Glutamatergic neuron (in vitro differentiated cells): ENCODE results near the gene FGFRL1. TPM values are rescaled to one million over a fixed set of nuclear protein-coding genes. Genes with fewer than 3 reads are reported as not detected.

Source experiments
- DNase-seq: peaks from one replicate; pipeline ENCODE4 v3.0.0; 2022
- H3K27ac Mint-ChIP-seq: one replicate; pipeline ENCODE4 v1.8.0; 2020; ENCODE audit warnings: mild to moderate bottlenecking, mixed read lengths, inconsistent platforms; ENCODE audit not compliant: unreplicated experiment
- H3K27me3 Mint-ChIP-seq: one replicate; pipeline ENCODE4 v1.8.0; 2020; ENCODE audit warnings: mild to moderate bottlenecking, moderate library complexity, mixed read lengths, inconsistent platforms; ENCODE audit not compliant: unreplicated experiment
- H3K36me3 Mint-ChIP-seq: one replicate; pipeline ENCODE4 v1.8.0; 2020; ENCODE audit warnings: mild to moderate bottlenecking, mixed read lengths, inconsistent platforms; ENCODE audit not compliant: unreplicated experiment
- H3K4me1 Mint-ChIP-seq: one replicate; pipeline ENCODE4 v1.8.0; 2020; ENCODE audit warnings: mild to moderate bottlenecking, low read depth, mixed read lengths, inconsistent platforms; ENCODE audit not compliant: unreplicated experiment
- H3K4me3 Mint-ChIP-seq: one replicate; pipeline ENCODE4 v1.8.0; 2020; ENCODE audit warnings: mild to moderate bottlenecking, mixed read lengths, inconsistent platforms; ENCODE audit not compliant: unreplicated experiment
- H3K9me3 Mint-ChIP-seq: one replicate; pipeline ENCODE4 v1.8.0; 2020; ENCODE audit warnings: mild to moderate bottlenecking, moderate library complexity, mixed read lengths, inconsistent platforms; ENCODE audit not compliant: unreplicated experiment
- CTCF ChIP-seq: fragments of 200-600 bp; sonication (generic); IDR thresholded peaks from one replicate; pipeline ENCODE4 v1.5.0; 2021; ENCODE audit not compliant: partially characterized antibody, unreplicated experiment
- total RNA-seq: library from RNA; stranded (reverse); fragmentation: NEBNext Ultra II Directional; extraction: Animal tissue kit (Norgen Biotek cat#: 25700); gene quantifications from one replicate; pipeline ENCODE4 v1.2.1, GENCODE V29; 2021; ENCODE audit not compliant: unreplicated experiment

Gene FGFRL1
- total RNA-seq, 1 donor from 2014 or later: 20.9 TPM

- H3K4me3 Mint-ChIP-seq: no peak overlapping the region
- no peak overlapping the region for H3K27ac Mint-ChIP-seq
- H3K4me1 Mint-ChIP-seq: peaks cover 2% of the 10 kb centered on the region
- DNase-seq: peak; percentile 15
- H3K36me3 Mint-ChIP-seq: no peaks in the 10 kb centered on the region
- H3K27me3 Mint-ChIP-seq: peaks cover 5% of the 10 kb centered on the region
- no peak for TF ChIP-seq CTCF
- H3K9me3 Mint-ChIP-seq: peaks cover 3% of the 10 kb centered on the region
Measured at GRCh38 chr4:964346-965025, 46.9 kb upstream of the FGFRL1 start.

GRCh38 chr4:965048-965765, 46.2 kb upstream of the FGFRL1 start:
- peaks cover 3% of the 10 kb centered on the region for H3K9me3 Mint-ChIP-seq
- H3K36me3 Mint-ChIP-seq: no peaks in the 10 kb centered on the region
- H3K27me3 Mint-ChIP-seq: peaks cover 5% of the 10 kb centered on the region
- H3K4me3 Mint-ChIP-seq: no peak overlapping the region
- no peak for TF ChIP-seq CTCF
- peaks cover 2% of the 10 kb centered on the region for H3K4me1 Mint-ChIP-seq
- DNase-seq: peak; percentile 18
- H3K27ac Mint-ChIP-seq: no peak overlapping the region

GRCh38 chr4:965766-966134, 45.7 kb upstream of the FGFRL1 start:
- H3K36me3 Mint-ChIP-seq: no peaks in the 10 kb centered on the region
- H3K4me1 Mint-ChIP-seq: peaks cover 7% of the 10 kb centered on the region
- H3K27me3 Mint-ChIP-seq: peaks cover 7% of the 10 kb centered on the region
- no peak overlapping the region for H3K4me3 Mint-ChIP-seq
- DNase-seq: peak; percentile 10
- H3K27ac Mint-ChIP-seq: no peak overlapping the region
- peaks cover 3% of the 10 kb centered on the region for H3K9me3 Mint-ChIP-seq
- TF ChIP-seq CTCF: no peak

GRCh38 chr4:966266-967112, 44.9 kb upstream of the FGFRL1 start:
- peaks cover 3% of the 10 kb centered on the region for H3K9me3 Mint-ChIP-seq
- no peak for TF ChIP-seq CTCF
- H3K27me3 Mint-ChIP-seq: peaks cover 8% of the 10 kb centered on the region
- H3K27ac Mint-ChIP-seq: no peak overlapping the region
- no peaks in the 10 kb centered on the region for H3K36me3 Mint-ChIP-seq
- H3K4me3 Mint-ChIP-seq: no peak overlapping the region
- H3K4me1 Mint-ChIP-seq: peaks cover 8% of the 10 kb centered on the region
- DNase-seq: no peak
